Measurements from ENCODE around the gene FAM204A.

- TF ChIP-seq BHLHE40 (IDR thresholded peaks at IDR 0.05; ENCODE audit: borderline replicate concordance) = no peak
- no peak for TF ChIP-seq ZNF384 (IDR thresholded peaks at IDR 0.05)
- no peak for TF ChIP-seq TARDBP (IDR thresholded peaks at IDR 0.05)
- TF ChIP-seq FOXM1 (IDR thresholded peaks at IDR 0.05; ENCODE audit: borderline replicate concordance) = no peak
- TF ChIP-seq L3MBTL2 (conservative IDR thresholded peaks at IDR 0.05) = no peak
- no peak for TF ChIP-seq PKNOX1 (IDR thresholded peaks at IDR 0.05)
- no peak for TF ChIP-seq FOXK2 (IDR thresholded peaks at IDR 0.05)
- TF ChIP-seq SUZ12 (IDR thresholded peaks at IDR 0.05) = no peak
Observed at GRCh38 chr10:118315629-118316028, 26.5 kb downstream of the FAM204A start.

All from HEK293T (cell line).